WTC11 (cell line): ENCODE data around the gene RAPGEF5.

Experiments used
- CREB1 ChIP-seq: sonication (generic); formaldehyde crosslinking; IDR thresholded peaks from 2 replicates; pipeline ENCODE4 v1.8.0; 2023; ENCODE audit warnings: mild to moderate bottlenecking, missing genetic modification reagents
- HMGA2 ChIP-seq: fragments of 250-450 bp; sonication (Bioruptor Pico); IDR thresholded peaks from 2 replicates; pipeline ENCODE4 v1.4.0; 2021; ENCODE audit warnings: mild to moderate bottlenecking, moderate library complexity
- IRF2 ChIP-seq: sonication (generic); formaldehyde crosslinking; IDR thresholded peaks from 2 replicates; pipeline ENCODE4 v1.8.0; 2022; ENCODE audit warnings: low read depth, missing genetic modification reagents, borderline replicate concordance
- SMAD4 ChIP-seq: sonication (generic); formaldehyde crosslinking; IDR thresholded peaks from 2 replicates; pipeline ENCODE4 v1.8.0; 2022; ENCODE audit warnings: mild to moderate bottlenecking, missing genetic modification reagents
- SOX15 ChIP-seq: fragments of 250-450 bp; sonication (Bioruptor Pico); IDR thresholded peaks from 2 replicates; pipeline ENCODE4 v1.9.0; 2021; ENCODE audit warnings: mild to moderate bottlenecking
- SP1 ChIP-seq: sonication (generic); formaldehyde crosslinking; conservative IDR thresholded peaks from 2 replicates; pipeline ENCODE4 v1.8.1; 2022; ENCODE audit warnings: missing genetic modification reagents
- TCF7 ChIP-seq: sonication (generic); formaldehyde crosslinking; IDR thresholded peaks from 2 replicates; pipeline ENCODE4 v1.8.0; 2022; ENCODE audit warnings: mild to moderate bottlenecking, low read depth, missing genetic modification reagents, moderate library complexity
- ZNF121 ChIP-seq: sonication (generic); formaldehyde crosslinking; IDR thresholded peaks from 2 replicates; pipeline ENCODE4 v1.8.0; 2023; ENCODE audit warnings: missing genetic modification reagents
- ZNF423 ChIP-seq: fragments of 250-450 bp; sonication (Bioruptor Pico); IDR thresholded peaks from 2 replicates; pipeline ENCODE4 v2.1.2; 2022; ENCODE audit warnings: mild to moderate bottlenecking, moderate library complexity
- TF ChIP-seq, protein P1 (sequence below): fragments of 200-600 bp; IDR thresholded peaks from 2 replicates; pipeline ENCODE4 v1.8.0; 2022; ENCODE audit warnings: antibody characterized with exemption
- TF ChIP-seq, protein P2 (sequence below): sonication (generic); formaldehyde crosslinking; IDR thresholded peaks from 2 replicates; pipeline ENCODE4 v1.8.1; 2023; ENCODE audit warnings: mild to moderate bottlenecking, moderate library complexity, missing genetic modification reagents

DNA sequence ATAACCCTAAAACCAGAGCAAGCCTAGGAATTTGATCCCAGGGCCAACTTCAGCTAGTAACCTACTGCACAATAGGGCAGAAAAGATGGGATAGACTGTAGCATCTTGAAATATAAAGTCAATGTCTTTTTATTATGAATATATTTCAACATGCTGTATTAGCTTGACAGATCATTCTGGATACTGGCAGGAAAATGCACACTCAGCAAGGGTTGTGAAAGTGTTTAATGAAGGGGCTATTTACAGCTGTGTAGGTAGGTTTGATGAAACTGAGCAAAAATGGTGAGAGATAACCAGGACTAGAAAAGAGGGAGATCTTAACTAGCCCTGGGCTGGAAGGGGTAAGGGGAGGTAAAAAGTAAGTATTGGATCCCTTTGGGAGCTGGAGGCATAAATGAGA, 156.2 kb downstream of the RAPGEF5 start:
- TF ChIP-seq, protein P1, sequence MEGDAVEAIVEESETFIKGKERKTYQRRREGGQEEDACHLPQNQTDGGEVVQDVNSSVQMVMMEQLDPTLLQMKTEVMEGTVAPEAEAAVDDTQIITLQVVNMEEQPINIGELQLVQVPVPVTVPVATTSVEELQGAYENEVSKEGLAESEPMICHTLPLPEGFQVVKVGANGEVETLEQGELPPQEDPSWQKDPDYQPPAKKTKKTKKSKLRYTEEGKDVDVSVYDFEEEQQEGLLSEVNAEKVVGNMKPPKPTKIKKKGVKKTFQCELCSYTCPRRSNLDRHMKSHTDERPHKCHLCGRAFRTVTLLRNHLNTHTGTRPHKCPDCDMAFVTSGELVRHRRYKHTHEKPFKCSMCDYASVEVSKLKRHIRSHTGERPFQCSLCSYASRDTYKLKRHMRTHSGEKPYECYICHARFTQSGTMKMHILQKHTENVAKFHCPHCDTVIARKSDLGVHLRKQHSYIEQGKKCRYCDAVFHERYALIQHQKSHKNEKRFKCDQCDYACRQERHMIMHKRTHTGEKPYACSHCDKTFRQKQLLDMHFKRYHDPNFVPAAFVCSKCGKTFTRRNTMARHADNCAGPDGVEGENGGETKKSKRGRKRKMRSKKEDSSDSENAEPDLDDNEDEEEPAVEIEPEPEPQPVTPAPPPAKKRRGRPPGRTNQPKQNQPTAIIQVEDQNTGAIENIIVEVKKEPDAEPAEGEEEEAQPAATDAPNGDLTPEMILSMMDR: no peak
- TF ChIP-seq, protein P2, sequence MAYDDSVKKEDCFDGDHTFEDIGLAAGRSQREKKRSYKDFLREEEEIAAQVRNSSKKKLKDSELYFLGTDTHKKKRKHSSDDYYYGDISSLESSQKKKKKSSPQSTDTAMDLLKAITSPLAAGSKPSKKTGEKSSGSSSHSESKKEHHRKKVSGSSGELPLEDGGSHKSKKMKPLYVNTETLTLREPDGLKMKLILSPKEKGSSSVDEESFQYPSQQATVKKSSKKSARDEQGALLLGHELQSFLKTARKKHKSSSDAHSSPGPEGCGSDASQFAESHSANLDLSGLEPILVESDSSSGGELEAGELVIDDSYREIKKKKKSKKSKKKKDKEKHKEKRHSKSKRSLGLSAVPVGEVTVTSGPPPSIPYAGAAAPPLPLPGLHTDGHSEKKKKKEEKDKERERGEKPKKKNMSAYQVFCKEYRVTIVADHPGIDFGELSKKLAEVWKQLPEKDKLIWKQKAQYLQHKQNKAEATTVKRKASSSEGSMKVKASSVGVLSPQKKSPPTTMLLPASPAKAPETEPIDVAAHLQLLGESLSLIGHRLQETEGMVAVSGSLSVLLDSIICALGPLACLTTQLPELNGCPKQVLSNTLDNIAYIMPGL: no peak
- TF ChIP-seq SP1 (CRISPR knock-in tag) (no peak), TCF7 (CRISPR knock-in tag) (no peak), SOX15 (CRISPR knock-in tag) (no peak), ZNF121 (CRISPR knock-in tag) (no peak), ZNF423 (CRISPR knock-in tag) (no peak), IRF2 (CRISPR knock-in tag) (no peak), CREB1 (no peak), HMGA2 (CRISPR knock-in tag) (no peak), SMAD4 (CRISPR knock-in tag) (no peak)
